NCI-H187 (cell line): Measurements from ENCODE around the gene P2RX1.
A peak's percentile ranks its signal among the peaks of the same experiment; 100 is the strongest.

Source experiments
- DNase-seq, 2 experiments: peaks; one replicate each; lab custom pipeline; 2025; lab: John Stamatoyannopoulos, UW

The P2RX1 gene

GRCh38 chr17:3887804-3888203 is 28.5 kb downstream of the P2RX1 start:
- no peak for DNase-seq

- DNase-seq = no peak
Measured at GRCh38 chr17:3887394-3887793, 28.9 kb downstream of the P2RX1 start.

- no peak for DNase-seq
Measured at GRCh38 chr17:3886776-3887175, 29.5 kb downstream of the P2RX1 start.

- DNase-seq = no peak
Measured at GRCh38 chr17:3885970-3886369, 30.3 kb downstream of the P2RX1 start.

- no peak for DNase-seq
Measured at GRCh38 chr17:3885271-3885670, 31.0 kb downstream of the P2RX1 start.

- DNase-seq = no peak
Measured at GRCh38 chr17:3884188-3884587, 32.1 kb downstream of the P2RX1 start.

GRCh38 chr17:3882276-3882675 is 34.0 kb downstream of the P2RX1 start:
- no peak for DNase-seq

- no peak for DNase-seq
Measured at GRCh38 chr17:3880983-3881382, 35.3 kb downstream of the P2RX1 start.

- DNase-seq = no peak
Measured at GRCh38 chr17:3879591-3880417, 36.5 kb downstream of the P2RX1 start.

GRCh38 chr17:3879186-3879585 is 37.1 kb downstream of the P2RX1 start:
- peak in 1 of 2 experiments; percentile 11 for DNase-seq

GRCh38 chr17:3877220-3877619 is 39.0 kb downstream of the P2RX1 start:
- DNase-seq = no peak

- DNase-seq = no peak
Measured at GRCh38 chr17:3875317-3875716, 40.9 kb downstream of the P2RX1 start.

GRCh38 chr17:3873862-3874261 is 42.4 kb downstream of the P2RX1 start:
- DNase-seq = no peak

- no peak for DNase-seq
Measured at GRCh38 chr17:3870871-3871306, 45.4 kb downstream of the P2RX1 start.

- no peak for DNase-seq
Measured at GRCh38 chr17:3867606-3868005, 48.7 kb downstream of the P2RX1 start.

- DNase-seq = no peak
Measured at GRCh38 chr17:3867106-3867505, 49.2 kb downstream of the P2RX1 start.

- no peak for DNase-seq
Measured at GRCh38 chr17:3866276-3866675, 50.0 kb downstream of the P2RX1 start.

- DNase-seq = no peak
Measured at GRCh38 chr17:3865176-3865575, 51.1 kb downstream of the P2RX1 start.

GRCh38 chr17:3864534-3864933 is 51.7 kb downstream of the P2RX1 start:
- no peak for DNase-seq

GRCh38 chr17:3861761-3862681 is 54.2 kb downstream of the P2RX1 start:
- DNase-seq = no peak

GRCh38 chr17:3860939-3861700 is 55.1 kb downstream of the P2RX1 start:
- DNase-seq = no peak

- DNase-seq = no peak
Measured at GRCh38 chr17:3859940-3860339, 56.3 kb downstream of the P2RX1 start.
